Measurements from ENCODE around the gene ARL8B.

DNA sequence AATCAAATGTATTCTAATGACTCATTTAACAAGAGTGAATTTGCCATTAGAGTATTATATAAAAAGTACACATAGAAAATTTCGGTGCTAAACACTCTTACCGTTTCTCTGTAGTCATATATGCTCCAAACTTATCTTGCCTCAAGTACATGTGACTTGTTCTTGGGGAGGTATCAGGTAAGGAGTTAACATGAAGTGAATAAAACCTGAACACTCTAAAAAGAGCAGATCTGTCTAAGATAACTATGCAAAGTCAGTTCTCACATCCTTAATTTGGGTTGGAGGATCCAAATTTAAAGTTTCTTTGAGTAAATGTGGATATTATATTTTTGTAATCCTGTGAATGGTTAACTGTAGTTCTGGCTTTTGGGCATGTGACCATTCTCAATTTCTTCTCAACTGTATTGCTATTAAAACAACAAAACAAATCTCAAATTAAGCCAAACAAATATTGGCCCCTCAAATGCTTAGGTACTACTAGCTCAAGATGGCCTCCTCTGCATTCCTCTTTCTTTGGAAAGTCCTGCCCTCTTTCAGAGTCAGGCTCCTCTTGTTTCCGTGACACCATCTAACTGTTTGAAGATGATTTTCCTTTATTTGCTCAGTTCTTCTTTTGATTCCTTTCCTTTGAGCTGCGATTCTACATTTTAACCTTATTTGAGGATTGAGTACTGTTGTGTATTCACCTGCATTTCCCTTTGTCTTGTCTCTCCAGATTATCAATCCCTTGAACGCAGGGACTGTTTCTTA is 69.6 kb downstream of the ARL8B start:
- no peak for TF ChIP-seq CTCF (IDR thresholded peaks at IDR 0.05)
- TF ChIP-seq EZH2phosphoT487 (IDR thresholded peaks at IDR 0.05; ENCODE audit: borderline replicate concordance, low read depth) = no peak
- no peak for TF ChIP-seq POLR2AphosphoS5 (IDR thresholded peaks at IDR 0.05; ENCODE audit: low read depth, low read length)
- no peak for TF ChIP-seq TAF1 (IDR thresholded peaks at IDR 0.05; ENCODE audit: borderline replicate concordance, low read depth, low read length)
- no peak for TF ChIP-seq FOXM1 (IDR thresholded peaks at IDR 0.05; ENCODE audit: low read depth)
- 0 out of 2 replicates have a peak, but pooled peaks have one; percentile 29 for TF ChIP-seq YY1 (IDR thresholded peaks at IDR 0.05; ENCODE audit: low read depth)
- no peak for TF ChIP-seq MAX (IDR thresholded peaks at IDR 0.05; ENCODE audit: low read depth)
- TF ChIP-seq IRF3 (IDR thresholded peaks at IDR 0.05; ENCODE audit: low read depth, low read length) = no peak
- no peak for TF ChIP-seq NFIC (IDR thresholded peaks at IDR 0.05; ENCODE audit: borderline replicate concordance)
